Right forelimb (tissue), 1 donor: ENCODE results near the gene ACAN.

Experiments used
- DNase-seq: peaks from one replicate; pipeline ENCODE4 v3.0.0-alpha.2; 2018

ACAN gene

GRCh38 chr15:88803241-88803919 is at the start of gene ACAN:
ACAN (plus strand) TSS chr15:88803436; CDS start chr15:88836207, 32,771 bp downstream.
- DNase-seq = peak; percentile 80

DNA sequence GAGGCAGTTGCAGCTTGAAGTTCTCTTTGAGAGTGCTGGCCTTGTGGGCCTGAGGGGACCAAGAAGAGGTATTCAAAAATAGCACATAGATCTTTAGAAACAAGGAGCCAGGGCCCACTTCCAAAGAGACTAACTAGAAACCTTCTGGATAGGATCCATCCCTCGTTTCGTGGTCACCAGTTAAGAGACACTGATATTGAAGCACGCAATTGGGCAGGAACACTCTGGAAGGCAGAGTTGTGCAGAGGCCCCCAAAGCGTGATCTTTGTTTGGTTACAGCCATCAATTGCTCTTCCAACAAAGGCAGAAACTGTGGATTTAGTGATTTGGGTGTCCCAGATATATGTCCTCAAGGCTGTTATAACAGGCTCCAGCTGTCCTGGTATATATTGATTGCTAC is 46.7 kb upstream of the ACAN start:
- DNase-seq = no peak

- no peak for DNase-seq
Measured at GRCh38 chr15:88756921-88757320, 46.3 kb upstream of the ACAN start.

DNA sequence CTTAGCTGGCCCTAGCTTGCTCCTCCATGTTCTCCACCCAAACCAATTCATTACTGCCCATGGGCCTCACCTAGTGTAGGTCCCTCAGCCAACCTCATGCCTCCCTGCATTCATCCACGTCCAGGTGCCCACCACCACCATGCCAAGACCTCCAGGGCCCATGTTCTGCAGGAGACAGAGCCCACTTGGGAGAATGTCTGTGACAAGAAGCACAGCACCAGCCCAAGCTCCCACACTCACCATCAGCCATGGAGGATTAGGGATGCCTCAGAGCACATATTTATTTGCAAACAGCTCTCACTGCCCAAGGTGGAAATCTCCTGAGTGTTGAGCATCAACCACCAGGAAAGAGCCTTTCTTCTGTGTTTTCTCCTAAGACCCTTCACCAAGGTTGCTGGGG is 43.4 kb upstream of the ACAN start:
- no peak for DNase-seq

- no peak for DNase-seq
Measured at GRCh38 chr15:88764448-88764847, 38.8 kb upstream of the ACAN start.

DNA sequence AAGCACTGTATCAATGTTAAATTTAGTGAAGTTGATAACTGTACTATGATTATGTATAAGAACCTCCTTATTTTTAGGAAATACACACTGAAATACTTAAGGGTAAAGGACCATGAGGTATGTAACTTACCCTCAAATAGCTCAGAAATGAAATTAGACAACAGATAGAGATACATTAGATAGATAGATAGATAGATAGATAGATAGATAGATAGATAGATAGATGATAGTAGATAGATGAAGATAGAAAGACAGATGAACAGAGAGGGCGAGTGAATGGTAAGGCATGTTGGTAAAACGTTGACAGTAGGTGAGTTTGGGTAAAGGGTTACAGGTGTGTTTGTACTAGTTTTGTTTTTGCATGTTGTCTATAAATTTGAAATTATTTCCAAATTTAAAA is 38.0 kb upstream of the ACAN start:
- no peak for DNase-seq

DNA sequence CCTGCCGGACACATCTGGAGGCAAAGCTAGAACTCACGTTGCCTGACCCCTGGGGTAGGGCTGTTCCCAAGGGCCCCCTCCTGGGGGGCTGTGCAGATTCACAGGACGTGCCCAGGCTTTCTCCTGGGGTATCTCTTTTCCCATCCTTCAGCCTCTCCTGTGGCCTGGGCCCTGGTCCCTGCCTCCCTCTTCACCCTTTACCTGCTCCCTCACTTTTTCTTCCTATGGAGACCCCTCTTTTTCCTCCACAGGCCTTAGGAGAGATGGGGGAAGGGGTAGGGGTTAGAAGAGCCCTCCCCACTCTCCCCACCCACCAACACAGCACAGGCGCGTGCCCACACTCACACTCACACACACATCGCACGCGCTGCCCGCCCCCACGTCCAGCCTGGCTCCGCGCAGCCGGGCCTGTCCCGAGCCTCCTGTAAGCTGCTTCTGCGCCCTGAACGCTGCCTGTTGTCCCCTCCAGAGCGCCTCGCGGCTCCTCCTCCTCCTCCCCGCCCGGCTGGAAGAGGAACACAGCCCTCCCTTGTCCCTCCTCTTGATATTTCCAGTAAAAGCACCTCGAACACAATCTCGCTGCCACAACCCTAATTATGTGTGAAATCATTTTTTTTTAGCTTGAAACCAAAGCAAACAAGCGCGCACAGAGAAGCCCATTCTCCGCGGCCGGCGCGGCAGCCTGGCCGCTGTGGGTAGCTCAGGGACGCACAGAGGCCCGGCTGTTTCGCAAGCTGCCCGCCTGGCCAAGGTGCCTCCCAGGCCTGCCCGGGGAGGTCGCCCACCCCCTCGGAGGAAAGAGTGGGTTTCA is 33.9 kb upstream of the ACAN start:
- DNase-seq = peak; percentile 80

DNA sequence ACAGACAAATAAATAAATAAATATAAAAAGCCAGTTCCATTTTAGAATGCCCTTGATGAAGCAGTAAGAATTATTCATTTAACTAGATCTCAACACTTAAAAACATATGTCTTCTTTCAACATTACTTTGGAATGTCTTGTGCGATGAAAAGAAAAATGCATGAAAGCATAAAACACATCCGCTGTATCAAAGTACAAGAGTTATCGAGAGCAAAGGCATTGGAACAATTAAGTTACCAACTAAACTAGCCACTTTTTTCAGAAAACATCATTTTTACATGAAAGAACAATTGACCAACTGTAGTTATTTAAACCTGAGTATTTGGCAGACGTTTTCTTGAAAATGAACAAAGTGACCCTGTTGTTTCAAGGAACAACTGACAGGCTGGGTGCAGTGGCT is 27.5 kb upstream of the ACAN start:
- no peak for DNase-seq

- DNase-seq = no peak
Measured at GRCh38 chr15:88776646-88777045, 26.6 kb upstream of the ACAN start.

- DNase-seq = no peak
Measured at GRCh38 chr15:88779944-88780343, 23.3 kb upstream of the ACAN start.

DNA sequence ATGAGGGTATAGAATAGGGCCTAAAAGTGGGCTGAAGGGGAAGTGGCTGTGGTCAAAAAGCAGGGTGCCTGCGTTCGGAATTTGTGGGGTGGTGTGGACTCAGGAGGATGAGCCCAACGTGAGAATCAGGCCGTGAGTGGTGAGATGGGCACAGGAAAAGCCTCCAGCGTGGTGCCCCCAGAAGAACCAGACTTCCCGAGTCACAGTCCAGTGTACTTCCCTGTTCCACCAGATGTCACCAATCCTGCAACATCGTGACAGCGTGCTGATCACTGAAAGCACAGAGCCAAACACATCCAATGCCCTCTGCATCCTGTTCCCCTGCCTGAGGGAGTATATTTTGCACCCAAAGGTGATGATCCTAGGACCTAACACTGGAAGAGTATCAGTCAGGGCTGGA is 20.8 kb upstream of the ACAN start:
- DNase-seq = no peak

GRCh38 chr15:88785217-88785616 is 18.0 kb upstream of the ACAN start:
- no peak for DNase-seq

- DNase-seq = no peak
Measured at GRCh38 chr15:88788036-88788435, 15.2 kb upstream of the ACAN start.

DNA sequence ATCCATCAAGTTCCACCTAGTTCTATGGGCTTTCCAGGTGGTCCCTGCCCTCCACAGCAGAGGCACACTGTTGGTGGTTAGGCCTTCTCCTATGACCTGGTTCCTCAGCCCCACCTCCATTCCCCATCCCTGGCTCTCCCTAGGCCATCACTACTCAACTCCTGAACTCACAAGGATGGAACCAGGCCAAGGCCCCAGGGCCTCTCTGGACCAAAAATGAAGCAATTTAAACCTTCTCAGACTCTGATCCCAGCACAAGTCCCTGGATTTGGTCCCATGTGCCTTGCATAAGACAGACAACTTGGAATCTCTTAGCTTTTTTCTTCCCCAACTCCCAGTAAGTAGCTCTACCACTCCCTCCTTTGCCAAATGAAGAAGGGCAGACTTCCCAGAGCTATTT is 14.4 kb upstream of the ACAN start:
- DNase-seq = no peak

DNA sequence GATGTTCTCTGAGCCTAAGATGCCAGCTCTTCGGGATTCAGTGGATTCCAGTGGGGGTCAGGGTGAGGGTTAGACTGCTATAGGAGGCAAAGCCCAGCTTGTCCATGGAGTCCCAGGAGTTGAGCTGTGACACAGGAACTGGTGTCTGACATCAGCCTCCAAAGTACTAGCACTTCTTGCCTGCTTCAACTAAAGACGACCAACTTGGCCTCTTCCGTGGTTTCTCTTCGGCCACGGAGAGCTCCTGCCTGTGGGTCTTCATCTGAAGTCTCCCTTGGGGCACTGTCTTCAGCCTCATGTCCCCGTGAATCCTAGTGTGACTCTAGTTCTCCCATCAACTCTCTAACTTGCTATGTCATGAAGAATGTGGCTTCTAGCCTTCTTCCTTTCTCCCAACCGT is 12.8 kb upstream of the ACAN start:
- no peak for DNase-seq

DNA sequence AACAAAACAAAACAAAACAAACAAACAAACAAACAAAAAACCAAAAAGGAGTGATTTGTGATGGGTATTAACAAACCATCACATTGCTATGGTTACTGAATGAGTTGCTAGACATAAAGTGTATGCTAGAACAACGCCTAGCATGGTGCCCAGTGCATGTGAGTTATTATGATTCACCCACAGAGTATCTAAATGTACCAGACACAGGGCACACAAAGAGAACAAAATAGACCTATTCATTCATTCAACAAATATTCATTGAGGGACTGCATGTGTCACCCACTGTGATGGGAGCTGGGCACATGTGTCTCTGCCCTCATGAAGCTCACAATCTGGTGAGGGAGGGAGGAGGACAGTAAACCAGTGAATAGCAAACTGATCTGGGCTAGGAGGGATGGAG is 11.6 kb upstream of the ACAN start:
- no peak for DNase-seq

DNA sequence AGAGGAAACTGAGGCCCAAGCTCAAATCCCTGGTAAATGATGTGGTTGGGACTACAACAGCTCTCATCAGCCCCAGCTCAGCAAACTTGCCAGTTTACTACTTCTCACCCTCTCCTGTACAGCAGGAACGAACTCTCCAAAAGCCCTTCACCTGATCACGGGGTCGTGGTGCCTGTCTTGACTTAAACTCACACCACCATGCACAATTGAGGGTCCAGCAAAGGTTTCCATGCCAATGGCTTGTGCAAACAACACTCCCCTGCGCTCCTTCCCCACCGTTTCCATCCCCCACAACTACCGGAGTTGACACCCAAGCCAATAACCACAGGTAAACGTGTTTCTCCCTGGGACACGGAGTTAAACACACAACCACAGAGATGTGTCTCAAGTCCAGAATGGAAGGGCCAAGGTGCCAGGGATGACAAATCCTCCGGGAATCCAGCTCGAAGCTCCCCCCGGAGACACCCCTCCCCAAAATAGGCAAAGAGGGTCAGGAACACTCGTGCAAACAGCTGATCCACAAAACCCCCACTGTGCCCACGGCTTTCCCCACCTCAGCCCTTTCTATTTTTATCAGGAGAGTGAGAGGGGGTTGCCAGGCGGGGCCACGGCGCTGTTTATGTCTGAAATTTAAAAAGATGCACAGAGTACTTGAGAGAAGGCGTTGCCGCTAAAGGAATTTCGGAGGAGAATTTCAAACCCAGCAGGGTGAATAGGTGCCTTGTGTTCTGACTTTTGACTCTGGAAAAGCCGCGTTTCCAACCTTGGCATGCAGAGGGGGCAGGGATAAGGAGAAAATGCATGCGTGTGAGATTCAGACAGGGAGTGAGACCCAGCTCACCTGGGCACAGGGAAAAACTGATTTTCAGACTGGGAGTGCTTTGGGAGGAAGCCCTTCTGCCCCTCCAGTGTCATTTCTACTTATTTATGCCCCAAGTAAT is 10.6 kb upstream of the ACAN start:
- no peak for DNase-seq

GRCh38 chr15:88794001-88794400 is 9.2 kb upstream of the ACAN start:
- DNase-seq = no peak

- DNase-seq = no peak
Measured at GRCh38 chr15:88797663-88798339, 5.4 kb upstream of the ACAN start.

GRCh38 chr15:88799341-88799740 is 3.9 kb upstream of the ACAN start:
- peak; percentile 13 for DNase-seq

- peak; percentile 37 for DNase-seq
Measured at GRCh38 chr15:88800026-88800425, 3.2 kb upstream of the ACAN start.

GRCh38 chr15:88800738-88801137 is 2.5 kb upstream of the ACAN start:
- DNase-seq = no peak
